ENCODE measurements around the gene TTL. TPM values are rescaled to one million over a fixed set of nuclear protein-coding genes. Genes with fewer than 3 reads are reported as not detected.

The TTL gene
- total and polyA plus RNA-seq, 2 of the 13 experiments (the other 11 are each of a cell fraction or from before 2014, with no cell fraction given), result 19.0 to 59.8 TPM

- no peak for TF ChIP-seq BCLAF1 (IDR thresholded peaks at IDR 0.05)
- TF ChIP-seq ELF3 (CRISPR knock-in tag; IDR thresholded peaks at IDR 0.05), result peak; percentile 21; the same call in 1 of the 2 replicates
- no peak; the same call in 1 of the 2 replicates for TF ChIP-seq NCOR1 (IDR thresholded peaks at IDR 0.05; ENCODE audit: borderline replicate concordance, low read length)
- no peak for TF ChIP-seq EZH2 (conservative IDR thresholded peaks at IDR 0.05; ENCODE audit: low read depth, low read length)
- TF ChIP-seq PBX3 (CRISPR knock-in tag; IDR thresholded peaks at IDR 0.05; ENCODE audit: borderline replicate concordance), result no peak
- TF ChIP-seq ZNF253 (CRISPR knock-in tag; IDR thresholded peaks at IDR 0.05; ENCODE audit: borderline replicate concordance), result no peak
- TF ChIP-seq ZFP62 (CRISPR knock-in tag; IDR thresholded peaks at IDR 0.05), result no peak
- TF ChIP-seq DNMT3B (CRISPR knock-in tag; conservative IDR thresholded peaks at IDR 0.05), result no peak
- peak; percentile 67; the same call in 1 of the 2 replicates for TF ChIP-seq ZNF761 (CRISPR knock-in tag; conservative IDR thresholded peaks at IDR 0.05)
- peak; percentile 24; the same call in 1 of the 2 replicates for TF ChIP-seq ZNF451 (CRISPR knock-in tag; IDR thresholded peaks at IDR 0.05)
- TF ChIP-seq ZFP91 (CRISPR knock-in tag; IDR thresholded peaks at IDR 0.05; ENCODE audit: borderline replicate concordance), result peak; percentile 87; the same call in 1 of the 2 replicates
- no peak; the same call in 1 of the 2 replicates for TF ChIP-seq SAFB2 (CRISPR knock-in tag; IDR thresholded peaks at IDR 0.05; ENCODE audit: borderline replicate concordance, low read depth)
- peak; percentile 74; the same call in 2 of the 3 replicates for TF ChIP-seq MXI1 (IDR thresholded peaks at IDR 0.05; ENCODE audit: borderline replicate concordance, low read depth, low read length)
- no peak for TF ChIP-seq ZNF576 (CRISPR knock-in tag; IDR thresholded peaks at IDR 0.05)
- no peak; the same call in 1 of the 2 replicates for TF ChIP-seq TSC22D2 (CRISPR knock-in tag; IDR thresholded peaks at IDR 0.05; ENCODE audit: borderline replicate concordance)
- no peak for TF ChIP-seq SRSF4 (IDR thresholded peaks at IDR 0.05; ENCODE audit: low read depth, low read length, poor library complexity, severe bottlenecking)
- TF ChIP-seq KLF16 (CRISPR knock-in tag; IDR thresholded peaks at IDR 0.05), result peak in 1 of 2 experiments; percentile 23; a peak in 1 of 4 replicates
- TF ChIP-seq ETS1 (CRISPR knock-in tag; IDR thresholded peaks at IDR 0.05), result no peak
- TF ChIP-seq KLF13 (CRISPR knock-in tag; IDR thresholded peaks at IDR 0.05), result no peak
- no peak for TF ChIP-seq ZNF746 (CRISPR knock-in tag; IDR thresholded peaks at IDR 0.05)
- TF ChIP-seq ZNF747 (CRISPR knock-in tag; IDR thresholded peaks at IDR 0.05; ENCODE audit: borderline replicate concordance), result no peak
Observed at GRCh38 chr2:112481050-112481527, 867 bp upstream of the TTL start (continued).
